ENCODE measurements around the gene PLPPR4. TPM values are rescaled to one million over a fixed set of nuclear protein-coding genes. Genes with fewer than 3 reads are reported as not detected.

The PLPPR4 gene, protein sequence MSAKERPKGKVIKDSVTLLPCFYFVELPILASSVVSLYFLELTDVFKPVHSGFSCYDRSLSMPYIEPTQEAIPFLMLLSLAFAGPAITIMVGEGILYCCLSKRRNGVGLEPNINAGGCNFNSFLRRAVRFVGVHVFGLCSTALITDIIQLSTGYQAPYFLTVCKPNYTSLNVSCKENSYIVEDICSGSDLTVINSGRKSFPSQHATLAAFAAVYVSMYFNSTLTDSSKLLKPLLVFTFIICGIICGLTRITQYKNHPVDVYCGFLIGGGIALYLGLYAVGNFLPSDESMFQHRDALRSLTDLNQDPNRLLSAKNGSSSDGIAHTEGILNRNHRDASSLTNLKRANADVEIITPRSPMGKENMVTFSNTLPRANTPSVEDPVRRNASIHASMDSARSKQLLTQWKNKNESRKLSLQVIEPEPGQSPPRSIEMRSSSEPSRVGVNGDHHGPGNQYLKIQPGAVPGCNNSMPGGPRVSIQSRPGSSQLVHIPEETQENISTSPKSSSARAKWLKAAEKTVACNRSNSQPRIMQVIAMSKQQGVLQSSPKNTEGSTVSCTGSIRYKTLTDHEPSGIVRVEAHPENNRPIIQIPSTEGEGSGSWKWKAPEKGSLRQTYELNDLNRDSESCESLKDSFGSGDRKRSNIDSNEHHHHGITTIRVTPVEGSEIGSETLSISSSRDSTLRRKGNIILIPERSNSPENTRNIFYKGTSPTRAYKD
- not detected for total RNA-seq

DNA sequence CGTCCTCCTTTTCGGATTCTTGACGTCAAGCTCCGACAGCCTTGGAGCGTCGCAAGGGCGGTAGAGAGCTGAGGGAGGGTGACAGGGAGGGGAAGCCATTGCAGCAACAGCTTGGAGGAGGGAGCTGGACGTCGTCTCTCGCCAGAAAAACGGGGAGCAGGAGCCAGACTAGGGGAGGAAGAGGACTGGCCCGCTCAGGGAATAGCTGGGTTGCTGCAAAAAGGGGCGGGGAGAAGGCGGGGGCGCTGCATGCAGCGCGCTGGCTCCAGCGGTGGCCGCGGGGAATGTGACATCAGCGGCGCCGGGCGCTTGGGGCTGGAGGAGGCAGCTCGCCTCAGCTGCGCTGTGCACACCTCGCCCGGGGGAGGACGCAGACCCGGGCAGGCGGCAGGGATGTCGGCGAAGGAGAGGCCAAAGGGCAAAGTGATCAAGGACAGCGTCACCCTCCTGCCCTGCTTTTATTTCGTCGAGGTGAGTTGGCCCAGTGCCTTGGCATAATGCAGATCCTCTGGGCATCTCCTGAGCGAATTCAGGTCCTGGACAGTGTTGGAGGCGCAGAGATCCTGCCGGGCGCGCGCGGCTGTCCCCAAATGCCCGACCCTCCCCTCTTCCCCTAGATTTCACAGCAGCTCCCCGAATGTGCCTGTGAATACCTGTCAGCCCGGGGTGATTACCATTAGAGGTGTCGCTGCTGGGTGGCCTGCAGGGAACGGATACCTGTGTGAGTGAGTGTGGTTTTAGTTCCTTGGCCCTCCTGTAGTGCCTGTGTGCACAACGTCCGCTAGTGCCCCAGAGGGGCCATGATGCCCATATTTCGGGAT is at the start of gene PLPPR4:
TSS of gene PLPPR4 (plus strand) at position 292 of the 821 bp plus-strand sequence. CDS start at position 394, 102 bp downstream.
- Mint-ChIP-seq H3K27ac (no peak within 1 kb of the TSS), H3K36me3 (no peaks in the 10 kb centered on the region), H3K9me3 (peaks cover 0 to 4% of the 10 kb centered on the region in 2 donors)
- DNase-seq (ENCODE audit: low spot score in 2 of 2) (peak in 1 of 2 donors; percentile 18), ATAC-seq (peak in 1 of 2 donors; percentile 64)

GRCh38 chr1:99216956-99217355 is 47.3 kb upstream of the PLPPR4 start:
- H3K9me3 Mint-ChIP-seq = peaks cover 4 to 8% of the 10 kb centered on the region in 2 donors
- peaks cover 0 to 7% of the 10 kb centered on the region in 2 donors for H3K36me3 Mint-ChIP-seq
- H3K27ac Mint-ChIP-seq = no peak overlapping the region
- no peak for ATAC-seq
- no peak for DNase-seq (ENCODE audit: low spot score in 2 of 2)

DNA sequence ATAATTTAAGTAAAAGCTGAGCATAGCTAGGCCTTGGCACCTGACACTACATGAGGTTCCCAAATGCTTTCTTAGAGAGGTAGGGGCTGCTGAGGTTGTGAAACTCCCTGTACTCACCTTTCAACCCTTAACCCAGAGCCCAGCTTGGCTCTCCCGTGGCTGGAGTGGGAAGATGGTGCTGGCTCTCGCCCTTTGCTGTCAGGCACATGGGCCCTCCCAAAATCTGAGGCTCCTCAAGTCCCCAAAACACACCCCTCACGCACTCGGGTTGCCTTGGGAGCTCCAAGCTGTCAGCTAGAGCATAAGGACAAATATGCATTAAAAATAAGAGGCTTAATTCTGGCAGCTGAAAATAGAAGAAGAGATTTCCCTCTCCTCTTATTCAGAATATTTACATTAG is 46.7 kb upstream of the PLPPR4 start:
- H3K27ac Mint-ChIP-seq = no peak overlapping the region
- DNase-seq (ENCODE audit: low spot score in 2 of 2) (no peak), ATAC-seq (no peak)
- peaks cover 4 to 8% of the 10 kb centered on the region in 2 donors for H3K9me3 Mint-ChIP-seq
- H3K36me3 Mint-ChIP-seq = peaks cover 0 to 7% of the 10 kb centered on the region in 2 donors

DNA sequence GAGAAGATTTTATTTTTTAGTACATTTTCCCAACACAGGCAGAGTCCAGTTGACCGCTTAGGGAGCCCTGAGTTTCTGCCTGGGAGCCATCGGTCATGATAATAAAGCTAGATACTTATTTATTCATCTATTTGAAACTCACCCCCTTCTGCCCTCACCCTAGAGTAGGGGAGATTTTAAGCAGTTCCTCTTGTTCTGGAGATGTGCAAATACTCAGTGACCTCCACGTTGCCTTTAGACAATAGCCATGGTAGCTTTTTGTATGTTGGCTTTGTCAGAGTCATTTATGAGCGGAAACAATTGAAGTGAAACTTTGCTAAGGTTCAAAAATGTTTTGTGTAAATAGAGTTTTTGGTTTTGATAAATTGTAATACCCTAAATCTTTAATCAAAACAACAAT is 45.7 kb upstream of the PLPPR4 start:
- peaks cover 0 to 7% of the 10 kb centered on the region in 2 donors for H3K36me3 Mint-ChIP-seq

DNA sequence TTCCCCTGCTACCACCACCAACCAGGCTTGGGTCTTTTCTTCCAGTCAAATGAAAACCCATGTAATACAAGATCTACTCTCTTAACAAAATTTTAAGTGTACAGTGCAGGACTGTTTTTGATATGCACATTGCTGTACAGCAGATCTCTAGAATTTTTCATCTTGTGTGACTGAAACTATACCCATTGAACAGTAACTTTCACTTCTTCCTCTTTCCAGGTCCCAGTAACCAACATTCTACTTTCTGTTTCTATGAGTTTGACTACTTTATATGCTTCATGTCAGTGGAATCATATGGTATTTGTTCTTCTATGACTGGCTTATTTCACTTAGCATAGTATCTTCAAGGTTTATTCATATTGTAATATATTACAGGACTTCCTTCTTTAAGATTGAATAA is 45.3 kb upstream of the PLPPR4 start:
- Mint-ChIP-seq H3K27ac (no peak overlapping the region), H3K36me3 (peaks cover 0 to 7% of the 10 kb centered on the region in 2 donors), H3K9me3 (peaks cover 4 to 8% of the 10 kb centered on the region in 2 donors)
- DNase-seq (ENCODE audit: low spot score in 2 of 2) (no peak), ATAC-seq (peak in 1 of 2 donors; percentile 67)

More for the DNA sequence above, 45.7 kb upstream of the PLPPR4 start:
- no peak for DNase-seq (ENCODE audit: low spot score in 2 of 2)
- no peak overlapping the region for H3K27ac Mint-ChIP-seq
- ATAC-seq = no peak
- peaks cover 4 to 8% of the 10 kb centered on the region in 2 donors for H3K9me3 Mint-ChIP-seq

DNA sequence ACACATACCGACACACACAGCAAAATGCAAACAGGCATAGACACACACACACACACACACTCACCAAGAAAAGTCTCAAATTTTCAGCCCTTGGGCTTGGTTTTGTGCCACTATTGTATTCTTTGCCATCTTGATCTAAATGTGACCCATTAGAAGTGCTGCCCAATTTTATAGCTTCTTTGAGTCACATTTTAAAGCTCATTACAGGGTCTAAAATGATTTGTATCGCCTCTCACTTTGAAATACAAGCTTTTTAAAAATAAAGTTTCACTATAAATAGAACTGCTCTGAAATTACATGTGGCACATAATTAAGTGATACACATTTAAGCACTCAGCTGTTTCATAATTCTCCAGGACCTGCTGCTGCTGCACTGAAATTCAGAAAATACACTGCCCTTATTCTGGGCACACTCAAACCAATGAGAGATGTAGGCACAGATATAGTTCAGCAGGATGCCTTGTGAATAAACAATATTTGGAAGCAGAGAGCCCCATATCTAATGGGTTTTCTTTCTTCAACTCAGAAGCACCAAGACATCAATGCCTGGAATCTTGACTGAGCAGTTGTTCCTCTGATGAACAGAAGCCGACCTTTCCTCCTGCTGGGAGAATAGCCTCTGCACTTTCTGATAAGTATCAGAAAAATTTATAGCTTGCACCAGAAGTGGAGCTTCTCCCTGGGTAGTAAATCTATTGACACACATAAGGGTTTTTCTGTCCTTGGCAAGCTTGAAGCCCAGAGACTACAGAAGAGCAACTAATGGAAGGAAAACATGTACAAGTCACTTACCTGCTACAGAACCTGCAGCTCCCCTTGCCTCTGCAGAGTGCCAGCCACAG is 37.0 kb upstream of the PLPPR4 start:
- DNase-seq (ENCODE audit: low spot score in 2 of 2) (no peak), ATAC-seq (no peak)
- no peaks in the 10 kb centered on the region for H3K36me3 Mint-ChIP-seq
- H3K27ac Mint-ChIP-seq = no peak overlapping the region
- no peaks in the 10 kb centered on the region for H3K9me3 Mint-ChIP-seq

- H3K27ac Mint-ChIP-seq = no peak overlapping the region
- H3K9me3 Mint-ChIP-seq = no peaks in the 10 kb centered on the region
- H3K36me3 Mint-ChIP-seq = no peaks in the 10 kb centered on the region
- DNase-seq (ENCODE audit: low spot score in 2 of 2) (no peak), ATAC-seq (no peak)
Measured at GRCh38 chr1:99228153-99228552, 36.1 kb upstream of the PLPPR4 start.

GRCh38 chr1:99229122-99229521 is 35.2 kb upstream of the PLPPR4 start:
- ATAC-seq (no peak), DNase-seq (ENCODE audit: low spot score in 2 of 2) (no peak)
- Mint-ChIP-seq H3K9me3 (no peaks in the 10 kb centered on the region), H3K36me3 (no peaks in the 10 kb centered on the region), H3K27ac (no peak overlapping the region)

DNA sequence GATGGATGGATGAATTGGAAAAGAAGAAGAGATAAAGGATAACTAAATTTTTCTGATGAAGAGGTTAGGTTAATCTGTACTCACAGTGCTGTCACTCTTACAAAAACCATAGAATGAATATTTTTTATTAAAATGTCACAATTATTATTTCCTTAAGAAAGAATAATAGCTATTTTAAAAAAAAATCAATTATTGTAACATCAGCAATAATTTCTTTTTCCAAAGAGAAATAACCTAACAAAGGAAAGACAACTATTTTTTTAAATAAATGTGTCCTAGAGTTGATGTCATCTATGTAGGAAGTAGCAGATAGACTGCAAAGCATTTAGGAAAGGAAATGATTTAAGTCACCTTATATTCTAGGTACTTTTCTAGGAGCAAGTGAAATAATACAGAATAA is 33.6 kb upstream of the PLPPR4 start:
- Mint-ChIP-seq H3K9me3 (no peaks in the 10 kb centered on the region), H3K36me3 (no peaks in the 10 kb centered on the region), H3K27ac (no peak overlapping the region)
- no peak for DNase-seq (ENCODE audit: low spot score in 2 of 2)
- ATAC-seq = no peak

DNA sequence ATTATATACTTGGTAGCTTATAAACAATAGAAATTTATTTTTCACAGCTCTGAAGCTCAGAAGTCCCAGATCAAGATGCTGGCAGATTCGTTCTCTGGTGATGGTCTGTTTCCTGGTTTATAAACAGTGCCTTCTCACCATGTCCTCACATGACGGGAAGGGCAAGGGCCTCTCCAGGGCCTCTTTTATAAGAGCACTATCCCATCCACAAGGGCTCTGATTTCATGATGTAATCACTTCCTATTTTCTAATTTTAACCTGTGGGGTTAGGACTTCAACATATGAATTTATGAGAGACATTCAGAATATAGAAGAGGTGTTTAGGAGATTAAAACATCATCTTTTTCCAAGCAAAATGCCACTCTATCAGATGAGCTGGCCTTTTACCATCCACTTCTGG is 32.1 kb upstream of the PLPPR4 start:
- ATAC-seq (no peak), DNase-seq (ENCODE audit: low spot score in 2 of 2) (no peak)
- Mint-ChIP-seq H3K27ac (no peak overlapping the region), H3K9me3 (no peaks in the 10 kb centered on the region), H3K36me3 (no peaks in the 10 kb centered on the region)

DNA sequence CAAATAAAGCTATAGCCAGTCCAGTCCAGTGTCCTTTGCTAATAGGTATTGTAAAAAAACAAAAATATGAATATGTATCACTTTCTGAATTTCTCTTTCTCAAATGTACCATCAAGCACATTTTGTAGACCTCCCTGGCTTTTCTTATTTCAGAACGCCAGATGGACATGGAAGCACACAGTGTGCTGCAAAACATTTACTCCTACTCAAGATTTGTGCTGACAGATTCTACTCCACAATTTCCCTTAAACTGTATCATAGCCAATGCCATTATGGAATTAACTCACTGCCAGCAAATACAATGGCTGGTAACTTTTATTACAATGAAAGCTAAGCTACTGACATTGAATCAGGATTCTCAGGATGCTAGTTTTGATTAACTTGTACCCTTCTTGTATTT is 30.8 kb upstream of the PLPPR4 start:
- DNase-seq (ENCODE audit: low spot score in 2 of 2) (no peak), ATAC-seq (no peak)
- no peaks in the 10 kb centered on the region for H3K36me3 Mint-ChIP-seq
- H3K9me3 Mint-ChIP-seq = no peaks in the 10 kb centered on the region
- H3K27ac Mint-ChIP-seq = no peak overlapping the region

DNA sequence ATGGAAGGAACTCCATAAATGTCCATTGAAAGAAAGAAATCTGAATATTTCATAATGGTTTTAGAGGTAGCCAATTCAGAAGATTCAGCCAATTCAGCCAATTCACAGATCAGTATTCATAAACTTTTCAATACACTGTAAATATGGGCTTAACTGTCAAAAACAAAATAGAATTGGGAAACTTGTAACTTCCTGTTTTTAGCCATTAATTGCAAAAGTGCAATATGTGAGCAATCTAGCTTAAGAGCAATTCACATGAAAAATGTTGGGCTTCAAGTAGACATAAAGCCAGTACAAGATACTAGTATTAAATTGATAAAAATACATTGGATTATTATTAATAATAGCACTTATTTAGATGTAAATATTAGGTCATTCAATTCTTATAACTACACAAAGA is 27.5 kb upstream of the PLPPR4 start:
- ATAC-seq (no peak), DNase-seq (ENCODE audit: low spot score in 2 of 2) (no peak)
- Mint-ChIP-seq H3K36me3 (no peaks in the 10 kb centered on the region), H3K27ac (no peak overlapping the region), H3K9me3 (no peaks in the 10 kb centered on the region)

- DNase-seq (ENCODE audit: low spot score in 2 of 2) (no peak), ATAC-seq (no peak)
- no peaks in the 10 kb centered on the region for H3K36me3 Mint-ChIP-seq
- H3K27ac Mint-ChIP-seq = no peak overlapping the region
- H3K9me3 Mint-ChIP-seq = no peaks in the 10 kb centered on the region
Measured at GRCh38 chr1:99239690-99240089, 24.6 kb upstream of the PLPPR4 start.

DNA sequence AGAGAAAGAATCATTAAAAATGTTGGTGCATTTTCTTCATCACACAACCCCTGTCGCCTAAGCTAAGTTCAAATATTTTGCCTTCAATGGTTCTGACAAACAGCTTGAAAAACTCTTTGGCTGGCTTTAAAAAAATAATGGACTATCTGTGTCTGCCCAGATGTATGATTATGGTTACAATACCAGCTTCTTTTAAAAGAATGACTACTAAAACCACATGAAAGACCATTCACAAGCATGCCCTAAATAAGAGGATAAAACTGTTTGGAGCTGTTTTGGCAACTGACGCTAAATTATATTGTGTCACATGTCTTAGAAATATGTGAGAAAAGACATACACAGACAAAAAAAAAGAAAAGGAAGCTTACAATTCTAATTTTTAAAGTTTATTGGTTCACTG is 23.7 kb upstream of the PLPPR4 start:
- H3K9me3 Mint-ChIP-seq = no peaks in the 10 kb centered on the region
- no peak for ATAC-seq
- DNase-seq (ENCODE audit: low spot score in 2 of 2) = no peak
- no peak overlapping the region for H3K27ac Mint-ChIP-seq
- H3K36me3 Mint-ChIP-seq = no peaks in the 10 kb centered on the region

DNA sequence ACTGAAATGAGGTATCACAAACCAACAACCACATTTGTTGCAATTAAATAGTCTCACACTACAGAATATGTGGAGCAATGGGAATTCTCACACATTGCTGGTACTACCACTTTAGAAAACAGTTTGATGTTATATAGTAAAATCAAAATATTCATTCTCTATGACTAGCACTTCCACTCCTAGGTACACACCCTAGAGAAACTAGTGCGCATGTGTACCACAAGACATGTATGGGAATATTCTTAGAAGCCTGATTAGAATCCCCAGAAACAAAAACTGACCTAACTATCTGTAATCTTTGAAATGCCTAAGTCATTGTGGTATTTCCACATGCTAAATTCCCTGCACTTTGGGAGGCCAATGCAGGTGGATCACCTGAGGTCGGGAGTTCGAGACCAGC is 18.1 kb upstream of the PLPPR4 start:
- Mint-ChIP-seq H3K27ac (no peak overlapping the region), H3K9me3 (peaks cover 0 to 9% of the 10 kb centered on the region in 2 donors), H3K36me3 (no peaks in the 10 kb centered on the region)
- DNase-seq (ENCODE audit: low spot score in 2 of 2) = no peak
- no peak for ATAC-seq

DNA sequence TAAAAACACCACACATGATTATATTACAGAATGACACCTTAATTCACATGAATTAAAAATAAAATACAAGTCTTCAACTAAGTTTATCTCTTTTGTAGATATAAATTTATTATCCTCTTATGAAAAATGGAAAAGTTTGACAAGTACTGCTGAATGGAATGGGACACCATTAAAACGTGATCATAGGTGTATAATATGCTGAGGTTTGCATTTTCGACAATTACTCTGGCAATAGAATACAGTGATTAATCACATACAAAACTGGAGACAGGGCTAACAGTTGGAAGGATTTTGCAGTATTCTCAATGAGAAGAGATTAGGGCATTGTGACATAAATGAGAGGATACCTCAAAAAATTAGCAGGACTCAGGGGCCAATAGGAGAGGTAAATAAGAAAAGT is 17.1 kb upstream of the PLPPR4 start:
- ATAC-seq = no peak
- no peak for DNase-seq (ENCODE audit: low spot score in 2 of 2)
- Mint-ChIP-seq H3K9me3 (peaks cover 0 to 12% of the 10 kb centered on the region in 2 donors), H3K36me3 (no peaks in the 10 kb centered on the region), H3K27ac (no peak overlapping the region)
